Measurements from ENCODE around the gene UBAC1. TPM values are rescaled to one million over a fixed set of nuclear protein-coding genes. Genes with fewer than 3 reads are reported as not detected.

UBAC1 gene
- total RNA-seq, 4 donors from 2014 or later: 47.6 to 63.2 (median 54.3) TPM

- Histone ChIP-seq H3K36me3 (peaks cover 0 to 3% (median 0%) of the 10 kb centered on the region in 3 donors), H3K4me1 (peaks cover 45 to 98% (median 63%) of the 10 kb centered on the region in 3 donors), H3K4me3 (peak overlapping the region in 1 of 4 donors; percentile 1), H3K27ac (peak overlapping the region in 2 of 4 donors; percentile 1 to 63), H3K9me3 (no peaks in the 10 kb centered on the region), H3K27me3 (no peaks in the 10 kb centered on the region)
- TF ChIP-seq POLR2A (IDR thresholded peaks at IDR 0.05) (no peak), CTCF (IDR thresholded peaks at IDR 0.05) (no peak)
- WGBS, 2 donors: 63 to 69% methylated on average over 12 of the region's 12 CpGs
- no peak for DNase-seq
- intact Hi-C loops (cut with DNase I): no loop called here
Measured at GRCh38 chr9:135887585-135888050, 73.6 kb downstream of the UBAC1 start.

- Histone ChIP-seq H3K4me3 (no peak overlapping the region), H3K9me3 (no peaks in the 10 kb centered on the region), H3K27ac (peak overlapping the region in 2 of 4 donors; percentile 4 to 25), H3K36me3 (peaks cover 0 to 8% (median 0%) of the 10 kb centered on the region in 3 donors), H3K4me1 (peaks cover 45 to 98% (median 61%) of the 10 kb centered on the region in 3 donors), H3K27me3 (no peaks in the 10 kb centered on the region)
- intact Hi-C loops (cut with DNase I): no loop called here
- WGBS, 2 donors: 58 to 59% methylated on average over 17 to 18 of the region's 18 CpGs
- DNase-seq: no peak
- TF ChIP-seq POLR2A (IDR thresholded peaks at IDR 0.05): no peak
- no peak for TF ChIP-seq CTCF (IDR thresholded peaks at IDR 0.05)
Measured at GRCh38 chr9:135887021-135887507, 74.1 kb downstream of the UBAC1 start.

GRCh38 chr9:135886147-135886981 is 74.8 kb downstream of the UBAC1 start:
- no peak for DNase-seq
- intact Hi-C loops (cut with DNase I): no loop called here
- H3K9me3 ChIP-seq: no peaks in the 10 kb centered on the region
- H3K27me3 ChIP-seq: no peaks in the 10 kb centered on the region
- peak overlapping the region in 1 of 4 donors; percentile 4 for H3K27ac ChIP-seq
- no peak for TF ChIP-seq CTCF (IDR thresholded peaks at IDR 0.05)
- no peak for TF ChIP-seq POLR2A (IDR thresholded peaks at IDR 0.05)
- H3K4me3 ChIP-seq: no peak overlapping the region
- 80 to 82% methylated on average over 21 of the region's 21 CpGs for WGBS, 2 donors
- peaks cover 45 to 95% (median 54%) of the 10 kb centered on the region in 3 donors for H3K4me1 ChIP-seq
- H3K36me3 ChIP-seq: peaks cover 0 to 16% (median 0%) of the 10 kb centered on the region in 3 donors

GRCh38 chr9:135885100-135885853 is 75.9 kb downstream of the UBAC1 start:
- no peak for DNase-seq
- no peak overlapping the region for H3K4me3 ChIP-seq
- H3K4me1 ChIP-seq: peaks cover 34 to 84% (median 43%) of the 10 kb centered on the region in 3 donors
- H3K27me3 ChIP-seq: no peaks in the 10 kb centered on the region
- no peak overlapping the region for H3K27ac ChIP-seq
- H3K9me3 ChIP-seq: no peaks in the 10 kb centered on the region
- 68% methylated on average over 5 of the region's 7 CpGs for WGBS, 2 donors
- no peak for TF ChIP-seq POLR2A (IDR thresholded peaks at IDR 0.05)
- TF ChIP-seq CTCF (IDR thresholded peaks at IDR 0.05): no peak
- intact Hi-C loops (cut with DNase I): no loop called here
- H3K36me3 ChIP-seq: peaks cover 0 to 26% (median 0%) of the 10 kb centered on the region in 3 donors
